ENCODE measurements around the gene GCC2.
"Not testable (repeated sequence)": the region's sequence is repeated elsewhere in the genome, so short reads cannot be mapped to it uniquely, and the experiment has no call there.

GCC2 gene

DNA sequence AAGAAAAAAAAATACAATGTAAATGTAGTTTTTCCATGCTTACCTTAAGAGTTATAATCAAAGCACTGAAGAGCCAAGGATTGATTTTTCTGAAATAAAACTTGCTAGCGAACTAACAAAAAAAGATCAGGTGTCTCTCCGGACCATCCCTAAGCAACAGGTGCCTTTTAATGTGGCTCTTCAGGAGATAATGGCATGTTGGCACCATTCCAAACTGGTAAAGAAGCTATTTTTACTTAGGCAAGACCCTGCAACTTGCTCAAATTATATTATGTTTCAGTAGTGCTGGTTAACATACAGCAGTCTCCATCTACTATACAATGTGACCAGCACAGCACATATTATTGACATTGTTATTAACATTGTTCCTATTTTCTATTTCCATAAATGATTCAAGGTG lies 2.3 kb upstream of the GCC2 start:
- DNase-seq: no peak

- DNase-seq: no peak
Observed at GRCh38 chr2:108447947-108448677, 894 bp upstream of the GCC2 start.

- peak; percentile 51 for DNase-seq
Observed at GRCh38 chr2:108449410-108450130, 564 bp downstream of the GCC2 start.

DNA sequence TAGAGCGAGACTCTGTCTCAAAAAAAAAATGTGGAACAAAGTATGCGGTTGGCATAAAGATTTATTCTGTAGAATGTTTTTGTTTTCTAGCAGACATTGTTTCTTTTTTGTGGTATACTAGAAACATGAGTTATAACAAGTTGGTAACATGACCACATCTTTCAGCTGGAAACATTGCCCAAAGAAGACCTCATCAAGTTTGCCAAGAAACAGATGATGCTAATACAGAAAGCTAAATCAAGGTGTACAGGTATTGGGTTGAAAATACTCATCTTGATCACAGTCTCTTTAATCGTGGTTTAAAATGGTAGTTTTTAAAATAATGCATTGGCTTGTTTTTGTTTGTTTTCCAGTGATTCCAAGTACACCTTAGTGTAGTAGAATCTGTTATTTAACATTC lies 1.9 kb downstream of the GCC2 start:
- no peak for DNase-seq

GRCh38 chr2:108451976-108452375 lies 3.0 kb downstream of the GCC2 start:
- DNase-seq: no peak

DNA sequence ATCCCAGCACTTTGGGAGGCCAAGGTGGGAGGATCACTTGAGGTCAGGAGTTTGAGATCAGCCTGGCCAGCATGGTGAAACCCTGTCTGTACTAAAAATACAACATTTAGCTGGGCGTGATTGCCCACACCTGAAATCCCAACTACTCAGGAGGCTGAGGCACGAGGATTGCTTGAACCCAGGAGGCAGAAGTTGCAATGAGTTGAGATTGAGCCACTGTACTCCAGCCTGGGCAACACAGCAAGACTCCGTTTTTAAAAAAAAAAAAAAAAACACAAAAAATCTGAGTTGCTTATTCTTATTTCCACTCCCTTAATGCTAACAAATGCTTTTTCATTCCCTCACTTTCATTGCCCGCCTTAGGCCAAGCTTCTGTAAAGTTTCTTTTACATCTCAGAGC lies 4.5 kb downstream of the GCC2 start:
- not testable (repeated sequence) for DNase-seq

- DNase-seq: no peak
Observed at GRCh38 chr2:108454440-108454839, 5.4 kb downstream of the GCC2 start.

GRCh38 chr2:108455571-108455970 lies 6.6 kb downstream of the GCC2 start:
- no peak for DNase-seq

DNA sequence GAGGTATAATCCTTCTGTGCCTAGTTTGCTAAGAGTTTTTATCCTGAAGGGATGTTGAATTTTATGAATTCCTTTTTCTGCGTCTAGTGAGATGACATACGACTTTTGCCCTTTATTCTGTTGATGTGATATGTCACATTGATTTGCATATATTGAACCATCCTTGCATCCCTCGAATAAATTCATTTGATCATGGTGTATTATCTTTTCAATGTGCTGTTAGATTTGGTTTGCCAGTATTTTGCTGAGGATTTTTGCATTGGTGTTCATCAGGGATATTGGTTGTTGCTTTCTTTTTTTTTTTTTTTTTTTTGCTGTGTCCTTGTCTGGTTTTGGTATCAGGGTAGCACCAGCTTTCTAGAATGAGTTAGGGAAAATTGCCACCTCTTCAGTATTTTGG lies 9.1 kb downstream of the GCC2 start:
- DNase-seq: no peak

DNA sequence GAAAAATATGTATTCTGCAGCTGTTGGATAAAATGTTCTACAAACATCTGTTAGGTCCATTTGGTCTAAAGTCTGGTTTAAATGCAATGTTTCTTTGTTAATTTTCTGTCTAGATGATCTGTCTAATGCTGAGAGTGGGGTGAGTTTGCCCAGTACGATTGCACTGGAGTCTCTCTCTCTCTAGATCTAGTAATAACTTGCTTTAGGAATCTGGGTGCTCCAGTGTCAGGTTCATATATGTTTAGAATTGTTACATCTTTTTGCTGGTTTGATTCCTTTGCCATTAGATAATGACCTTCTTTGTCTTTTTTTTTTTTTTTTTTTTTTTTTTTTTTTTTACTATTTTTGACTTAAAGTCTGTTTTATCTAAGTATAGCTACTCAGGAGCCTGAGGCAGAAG lies 10.4 kb downstream of the GCC2 start:
- DNase-seq: no peak

DNA sequence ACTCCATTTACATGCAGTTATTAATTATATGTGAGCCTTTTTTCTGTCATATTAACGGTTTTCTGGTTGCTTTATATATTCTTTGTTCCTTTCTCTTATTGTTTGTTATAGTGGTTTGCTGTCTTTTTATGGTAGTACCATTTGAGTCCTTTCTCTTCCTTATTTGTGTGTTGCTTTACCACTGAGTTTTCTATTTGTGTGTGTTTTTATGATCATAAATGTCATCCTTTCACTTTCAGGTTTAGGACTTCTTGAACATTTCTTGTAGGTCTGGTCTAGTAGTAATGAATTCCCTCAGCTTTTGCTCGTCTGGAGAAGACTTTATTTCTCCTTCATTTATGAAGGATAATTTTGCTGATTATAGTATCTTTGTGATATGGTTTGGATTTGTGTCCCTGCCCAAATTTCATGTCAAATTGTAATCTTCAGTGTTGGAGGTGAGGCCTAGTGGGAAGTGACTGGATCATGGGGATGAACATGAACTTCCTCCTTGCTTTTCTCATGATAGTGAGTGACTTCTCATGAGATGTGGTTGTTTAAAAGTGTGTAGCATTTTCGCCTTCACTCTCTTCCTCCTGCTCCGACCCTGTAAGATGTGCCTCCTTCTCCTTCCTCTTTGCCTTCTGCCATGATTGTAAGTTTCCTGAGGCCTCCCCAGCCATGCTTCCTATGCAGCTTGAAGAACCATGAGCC lies 11.5 kb downstream of the GCC2 start:
- no peak for DNase-seq

- DNase-seq: no peak
Observed at GRCh38 chr2:108477099-108477498, 28.1 kb downstream of the GCC2 start.

- no peak for DNase-seq
Observed at GRCh38 chr2:108485253-108485652, 36.2 kb downstream of the GCC2 start.

DNA sequence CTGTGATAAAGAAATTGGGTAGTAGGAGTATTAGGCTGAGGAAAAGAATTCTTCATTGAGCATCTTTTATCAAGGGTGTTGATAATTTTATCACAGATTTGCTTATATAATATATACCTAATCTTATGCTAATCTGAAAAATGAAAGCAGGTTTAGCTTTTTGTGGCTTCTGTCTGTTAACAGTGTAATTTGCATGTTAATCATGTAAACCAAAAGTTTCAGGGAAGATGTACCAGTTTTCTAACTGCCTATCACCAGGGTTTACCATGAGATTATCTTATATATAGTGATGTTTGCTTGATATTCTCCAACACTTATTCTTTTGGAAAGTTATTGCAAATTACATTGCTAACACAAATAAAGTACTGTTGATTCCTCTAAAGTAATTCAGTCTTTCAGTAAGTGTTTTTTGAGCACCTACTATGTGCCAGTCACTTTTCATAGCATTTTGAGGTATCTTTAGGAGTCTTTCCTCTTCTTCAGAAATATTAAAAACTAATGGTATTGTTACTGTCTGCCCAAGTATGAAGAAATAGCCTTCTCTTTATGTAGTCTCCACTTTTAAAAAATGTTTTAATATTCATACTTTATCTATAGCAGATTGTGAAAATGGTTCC lies 41.6 kb downstream of the GCC2 start:
- DNase-seq: no peak

DNA sequence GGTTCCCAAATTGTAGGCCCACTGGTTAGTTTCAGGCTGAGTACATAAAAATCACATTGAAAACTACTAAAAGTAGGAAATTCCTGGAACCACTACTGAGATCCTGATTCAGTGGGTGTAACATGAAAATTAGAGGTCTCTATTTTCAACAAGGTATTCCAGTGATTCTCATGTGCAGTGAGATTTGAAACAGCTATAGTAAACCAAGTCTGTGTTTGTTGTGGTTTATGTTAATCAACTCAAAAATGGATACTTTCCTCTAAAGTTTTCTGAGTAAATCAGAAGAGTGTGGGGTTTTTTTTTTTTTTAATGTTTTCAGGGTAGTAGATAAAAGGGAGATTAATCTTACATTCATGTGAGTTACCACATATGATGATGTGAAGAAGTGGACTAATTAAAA lies 42.8 kb downstream of the GCC2 start:
- no peak for DNase-seq

GRCh38 chr2:108492364-108492763 lies 43.4 kb downstream of the GCC2 start:
- DNase-seq: no peak

DNA sequence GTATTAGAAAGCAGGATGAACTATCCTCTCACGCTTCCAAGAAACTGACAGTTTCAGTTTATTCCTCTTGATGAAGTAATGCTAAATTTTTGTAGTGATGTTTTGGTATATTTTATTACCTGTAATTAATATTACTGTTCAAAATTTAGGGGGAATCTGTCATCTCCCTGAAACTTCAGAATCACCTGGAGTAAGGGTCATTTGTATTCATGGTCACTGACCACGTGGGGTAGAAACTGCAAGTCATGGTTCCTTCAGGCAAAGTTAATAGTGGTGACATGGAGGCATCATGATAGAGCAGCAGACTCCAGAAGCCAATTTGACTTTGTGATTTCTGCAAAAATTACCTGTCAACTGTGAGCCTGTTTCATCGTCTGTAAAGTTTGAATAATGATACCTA lies 47.2 kb downstream of the GCC2 start:
- DNase-seq: not testable (repeated sequence)

DNA sequence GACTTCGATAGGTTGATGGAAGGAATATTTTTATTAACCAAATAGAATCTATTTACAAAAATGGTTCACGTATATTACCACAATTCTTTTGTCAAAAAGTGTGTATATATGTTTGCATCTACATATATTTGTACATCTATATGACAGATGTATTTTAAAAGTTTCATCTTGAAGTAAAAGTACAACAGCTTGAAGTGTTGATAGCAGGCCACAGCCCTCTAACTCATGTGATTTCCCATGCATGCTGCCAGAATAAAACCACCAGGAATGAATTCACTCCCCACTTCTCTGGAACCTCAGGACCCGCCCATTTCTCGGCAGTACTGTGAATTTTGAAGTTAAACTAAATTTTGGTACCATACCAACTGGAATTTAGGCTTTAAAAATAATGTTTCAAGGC lies 58.6 kb downstream of the GCC2 start:
- DNase-seq: not testable (repeated sequence)

GRCh38 chr2:108512431-108512830 lies 63.4 kb downstream of the GCC2 start:
- not testable (repeated sequence) for DNase-seq

GRCh38 chr2:108514478-108514877 lies 65.5 kb downstream of the GCC2 start:
- not testable (repeated sequence) for DNase-seq

DNA sequence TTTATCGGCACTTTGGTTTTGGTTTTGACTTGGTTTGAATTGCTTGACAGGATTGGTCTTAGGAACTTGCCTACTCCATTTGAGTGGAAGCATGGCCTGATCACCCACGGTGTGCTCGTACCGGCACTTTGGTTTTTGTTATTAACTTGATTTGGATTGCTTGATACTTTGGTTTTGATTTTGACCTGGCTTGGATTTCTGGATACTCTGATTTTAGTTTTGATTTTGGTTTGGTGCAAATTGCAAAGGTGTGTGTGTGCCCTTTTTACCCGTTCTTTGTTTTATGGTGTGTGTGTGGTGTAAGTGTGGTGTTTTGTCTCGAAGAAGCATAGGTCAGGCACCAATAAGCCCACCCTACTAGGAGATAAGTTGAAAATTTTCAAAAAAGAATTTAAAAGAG lies 75.7 kb downstream of the GCC2 start:
- DNase-seq: not testable (repeated sequence)

DNA sequence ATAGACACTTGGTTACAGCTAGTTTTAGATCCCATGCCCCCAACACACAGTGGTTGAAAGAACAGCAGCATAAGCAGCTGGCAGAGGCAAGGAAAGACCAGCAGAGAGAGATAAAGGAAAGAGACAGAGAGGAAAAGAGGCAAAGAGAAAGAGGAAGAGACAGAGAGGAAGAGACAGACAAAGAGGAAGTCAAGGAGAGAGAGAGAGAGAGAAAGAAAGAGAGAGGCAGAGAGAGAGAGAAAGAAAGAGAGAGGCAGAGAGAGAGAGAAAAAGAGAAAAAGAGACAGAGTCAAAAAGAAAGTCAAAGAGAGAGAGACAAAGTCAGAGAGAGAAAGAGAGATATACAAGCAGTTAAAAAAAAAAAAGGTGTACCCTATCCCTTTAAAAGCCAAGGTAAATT lies 76.3 kb downstream of the GCC2 start:
- DNase-seq: not testable (repeated sequence)

- no peak for DNase-seq
Observed at GRCh38 chr2:108531674-108532055, 82.7 kb downstream of the GCC2 start.

Data from CD4-positive, alpha-beta T cell treated with Interleukin-12 subunit alpha and Interleukin-12 subunit beta, for 1 hour (primary cell).